ENCODE results near the gene TAS1R3. TPM values are rescaled to one million over a fixed set of nuclear protein-coding genes. Genes with fewer than 3 reads are reported as not detected.

The TAS1R3 gene
- total RNA-seq, 1 donor from 2014 or later = 0.28 TPM

GRCh38 chr1:1371364-1371745 lies 40.3 kb downstream of the TAS1R3 start:
- Mint-ChIP-seq H3K27me3 (no peaks in the 10 kb centered on the region), H3K9me3 (no peaks in the 10 kb centered on the region), H3K36me3 (ENCODE audit: low read depth) (peaks cover 13% of the 10 kb centered on the region), H3K4me3 (peak overlapping the region; percentile 64), H3K27ac (peak overlapping the region; percentile 63), H3K4me1 (peaks cover 20% of the 10 kb centered on the region)
- intact Hi-C loops (cut with micrococcal nuclease) = loop anchor here (10.0 kb wide), 1 partner anchor 133 kb away; no protein-coding TSS in a partner anchor
- peak; percentile 92 for DNase-seq

- H3K4me3 Mint-ChIP-seq = peak overlapping the region; percentile 64
- intact Hi-C loops (cut with micrococcal nuclease) = loop anchor here (10.0 kb wide), 1 partner anchor 133 kb away; no protein-coding TSS in a partner anchor
- H3K36me3 Mint-ChIP-seq (ENCODE audit: low read depth) = peaks cover 13% of the 10 kb centered on the region
- peak; percentile 95 for DNase-seq
- H3K27ac Mint-ChIP-seq = no peak overlapping the region
- no peaks in the 10 kb centered on the region for H3K9me3 Mint-ChIP-seq
- no peaks in the 10 kb centered on the region for H3K27me3 Mint-ChIP-seq
- H3K4me1 Mint-ChIP-seq = peaks cover 22% of the 10 kb centered on the region
These were observed 40.9 kb downstream of the TAS1R3 start for GRCh38 chr1:1371746-1372711.

GRCh38 chr1:1373051-1373814 lies 42.2 kb downstream of the TAS1R3 start:
- intact Hi-C loops (cut with micrococcal nuclease) = loop anchor here (10.0 kb wide), 1 partner anchor 132 kb away; no protein-coding TSS in a partner anchor
- Mint-ChIP-seq H3K4me3 (peak overlapping the region; percentile 87), H3K27ac (peak overlapping the region; percentile 29), H3K9me3 (no peaks in the 10 kb centered on the region), H3K36me3 (ENCODE audit: low read depth) (peaks cover 15% of the 10 kb centered on the region), H3K27me3 (no peaks in the 10 kb centered on the region), H3K4me1 (peaks cover 22% of the 10 kb centered on the region)
- DNase-seq = no peak

GRCh38 chr1:1373815-1374588 lies 42.9 kb downstream of the TAS1R3 start:
- peak; percentile 64 for DNase-seq
- H3K36me3 Mint-ChIP-seq (ENCODE audit: low read depth) = peaks cover 15% of the 10 kb centered on the region
- intact Hi-C loops (cut with micrococcal nuclease) = loop anchor here (2.0 to 10.0 kb wide), 2 partner anchors 25 to 131 kb away; partner anchors contain the start of gene DVL1
- H3K4me3 Mint-ChIP-seq = peak overlapping the region; percentile 87
- peak overlapping the region; percentile 72 for H3K27ac Mint-ChIP-seq
- H3K9me3 Mint-ChIP-seq = no peaks in the 10 kb centered on the region
- peaks cover 22% of the 10 kb centered on the region for H3K4me1 Mint-ChIP-seq
- H3K27me3 Mint-ChIP-seq = no peaks in the 10 kb centered on the region

GRCh38 chr1:1374589-1374928 lies 43.5 kb downstream of the TAS1R3 start:
- H3K27me3 Mint-ChIP-seq = no peaks in the 10 kb centered on the region

GRCh38 chr1:1374929-1375662 lies 44.0 kb downstream of the TAS1R3 start, which contains the start of gene AURKAIP1:
AURKAIP1 (minus strand) TSS chr1:1375207; CDS start chr1:1374756, 451 bp downstream.
- Mint-ChIP-seq H3K9me3 (no peaks in the 10 kb centered on the region), H3K27me3 (no peaks in the 10 kb centered on the region), H3K36me3 (ENCODE audit: low read depth) (peaks cover 15% of the 10 kb centered on the region), H3K4me3 (peak within 1 kb of the TSS; percentile 87), H3K27ac (peak within 1 kb of the TSS; percentile 95), H3K4me1 (peaks cover 22% of the 10 kb centered on the region)
- intact Hi-C loops (cut with micrococcal nuclease) = loop anchor here (1.0 to 10.0 kb wide), 6 partner anchors 24 to 240 kb away; partner anchors contain the start of genes CCNL2, DVL1, MIB2 and MRPL20
- DNase-seq = peak; percentile 99

More at GRCh38 chr1:1374589-1374928, 43.5 kb downstream of the TAS1R3 start:
- intact Hi-C loops (cut with micrococcal nuclease) = loop anchor here (2.0 to 10.0 kb wide), 2 partner anchors 26 to 130 kb away; partner anchors contain the start of gene DVL1
- DNase-seq = peak; percentile 75
- peak overlapping the region; percentile 72 for H3K27ac Mint-ChIP-seq
- H3K9me3 Mint-ChIP-seq = no peaks in the 10 kb centered on the region
- peak overlapping the region; percentile 87 for H3K4me3 Mint-ChIP-seq
- peaks cover 15% of the 10 kb centered on the region for H3K36me3 Mint-ChIP-seq (ENCODE audit: low read depth)
- H3K4me1 Mint-ChIP-seq = peaks cover 22% of the 10 kb centered on the region

- no peaks in the 10 kb centered on the region for H3K9me3 Mint-ChIP-seq
- peak overlapping the region; percentile 95 for H3K27ac Mint-ChIP-seq
- no peak for DNase-seq
- H3K27me3 Mint-ChIP-seq = no peaks in the 10 kb centered on the region
- intact Hi-C loops (cut with micrococcal nuclease) = loop anchor here (10.0 kb wide), 1 partner anchor 128 kb away; no protein-coding TSS in a partner anchor
- H3K36me3 Mint-ChIP-seq (ENCODE audit: low read depth) = peaks cover 15% of the 10 kb centered on the region
- H3K4me1 Mint-ChIP-seq = peaks cover 15% of the 10 kb centered on the region
- H3K4me3 Mint-ChIP-seq = peak overlapping the region; percentile 87
These were observed 45.6 kb downstream of the TAS1R3 start for GRCh38 chr1:1376551-1377226.

GRCh38 chr1:1377540-1378205 lies 46.6 kb downstream of the TAS1R3 start:
- Mint-ChIP-seq H3K36me3 (ENCODE audit: low read depth) (peaks cover 13% of the 10 kb centered on the region), H3K27ac (no peak overlapping the region), H3K9me3 (no peaks in the 10 kb centered on the region), H3K4me1 (peaks cover 13% of the 10 kb centered on the region), H3K27me3 (no peaks in the 10 kb centered on the region), H3K4me3 (no peak overlapping the region)
- DNase-seq = no peak
- intact Hi-C loops (cut with micrococcal nuclease) = loop anchor here (10.0 kb wide), 1 partner anchor 127 kb away; no protein-coding TSS in a partner anchor

- DNase-seq = no peak
- peaks cover 2% of the 10 kb centered on the region for H3K4me1 Mint-ChIP-seq
- no peaks in the 10 kb centered on the region for H3K27me3 Mint-ChIP-seq
- H3K9me3 Mint-ChIP-seq = no peaks in the 10 kb centered on the region
- H3K27ac Mint-ChIP-seq = no peak overlapping the region
- H3K4me3 Mint-ChIP-seq = no peak overlapping the region
- H3K36me3 Mint-ChIP-seq (ENCODE audit: low read depth) = peaks cover 4% of the 10 kb centered on the region
- intact Hi-C loops (cut with micrococcal nuclease) = no loop called here
These were observed 49.8 kb downstream of the TAS1R3 start for GRCh38 chr1:1380860-1381259.

- H3K9me3 Mint-ChIP-seq = no peaks in the 10 kb centered on the region
- peaks cover 8% of the 10 kb centered on the region for H3K36me3 Mint-ChIP-seq (ENCODE audit: low read depth)
- no peak for DNase-seq
- no peak overlapping the region for H3K4me3 Mint-ChIP-seq
- H3K4me1 Mint-ChIP-seq = peaks cover 2% of the 10 kb centered on the region
- no peak overlapping the region for H3K27ac Mint-ChIP-seq
- H3K27me3 Mint-ChIP-seq = no peaks in the 10 kb centered on the region
- intact Hi-C loops (cut with micrococcal nuclease) = no loop called here
These were observed 50.2 kb downstream of the TAS1R3 start for GRCh38 chr1:1381294-1381693.
